Activated gamma-delta T cell (primary cell): ENCODE measurements around the gene PTPRN2.

Experiments
- DNase-seq: peaks from one replicate; lab custom pipeline; 2025; lab: John Stamatoyannopoulos, UW

PTPRN2 gene

DNA sequence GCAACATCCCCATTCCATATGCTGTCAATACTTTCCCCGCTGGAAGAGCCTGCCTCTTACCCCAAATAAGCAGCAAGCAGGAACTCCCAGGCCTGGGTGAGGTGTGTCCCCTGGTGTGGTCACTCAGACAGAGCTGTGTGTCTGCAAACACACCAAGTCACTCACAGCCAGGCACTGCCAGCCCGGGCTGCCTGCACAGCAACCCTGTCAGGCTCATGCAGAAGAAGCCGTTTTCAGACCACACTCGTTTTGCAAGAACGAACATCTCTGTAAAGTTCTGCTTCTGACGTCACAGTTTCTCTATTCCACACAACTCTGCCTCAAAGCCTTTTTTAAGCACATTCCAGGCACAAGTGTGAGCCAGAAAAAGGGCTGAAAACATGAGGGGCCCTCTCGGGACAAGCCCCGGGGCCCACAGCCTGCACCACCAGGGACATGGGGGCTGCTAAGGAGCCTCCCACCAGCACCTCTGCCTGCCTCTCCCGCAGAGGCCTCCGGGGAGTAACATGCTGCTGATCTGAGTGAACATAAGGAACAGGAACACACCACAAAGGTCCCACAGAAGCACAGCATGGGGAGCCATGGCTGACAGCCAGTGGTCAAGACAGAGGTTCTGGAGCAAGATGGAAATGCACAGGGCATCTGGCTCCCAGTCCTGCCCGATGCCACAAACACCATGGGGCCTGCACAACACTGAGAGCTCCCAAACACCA, 11.4 kb downstream of the PTPRN2 start:
- DNase-seq: no peak

- no peak for DNase-seq
Observed at GRCh38 chr7:158574308-158575036, 13.2 kb downstream of the PTPRN2 start.

DNA sequence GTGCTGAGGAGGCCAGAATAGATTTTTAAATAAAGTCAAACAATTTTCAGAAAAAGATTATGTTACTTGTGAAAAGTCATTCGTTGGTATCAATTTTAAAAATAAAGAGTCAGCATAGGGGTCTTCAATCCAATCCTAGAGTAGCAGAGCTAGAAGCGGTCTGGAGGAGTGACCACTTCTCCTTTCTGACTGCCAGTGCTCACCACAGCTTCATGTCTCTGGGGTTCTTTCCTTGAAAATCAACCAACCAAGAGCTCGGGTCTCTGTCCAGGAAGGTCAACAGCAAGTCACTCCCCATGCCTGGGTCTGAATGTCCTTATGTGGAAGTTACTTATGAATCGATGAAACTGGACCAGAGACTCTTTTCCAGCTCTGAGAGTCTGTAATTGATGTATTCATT, 14.3 kb downstream of the PTPRN2 start:
- DNase-seq: no peak

GRCh38 chr7:158572000-158572828, 15.4 kb downstream of the PTPRN2 start:
- no peak for DNase-seq

DNA sequence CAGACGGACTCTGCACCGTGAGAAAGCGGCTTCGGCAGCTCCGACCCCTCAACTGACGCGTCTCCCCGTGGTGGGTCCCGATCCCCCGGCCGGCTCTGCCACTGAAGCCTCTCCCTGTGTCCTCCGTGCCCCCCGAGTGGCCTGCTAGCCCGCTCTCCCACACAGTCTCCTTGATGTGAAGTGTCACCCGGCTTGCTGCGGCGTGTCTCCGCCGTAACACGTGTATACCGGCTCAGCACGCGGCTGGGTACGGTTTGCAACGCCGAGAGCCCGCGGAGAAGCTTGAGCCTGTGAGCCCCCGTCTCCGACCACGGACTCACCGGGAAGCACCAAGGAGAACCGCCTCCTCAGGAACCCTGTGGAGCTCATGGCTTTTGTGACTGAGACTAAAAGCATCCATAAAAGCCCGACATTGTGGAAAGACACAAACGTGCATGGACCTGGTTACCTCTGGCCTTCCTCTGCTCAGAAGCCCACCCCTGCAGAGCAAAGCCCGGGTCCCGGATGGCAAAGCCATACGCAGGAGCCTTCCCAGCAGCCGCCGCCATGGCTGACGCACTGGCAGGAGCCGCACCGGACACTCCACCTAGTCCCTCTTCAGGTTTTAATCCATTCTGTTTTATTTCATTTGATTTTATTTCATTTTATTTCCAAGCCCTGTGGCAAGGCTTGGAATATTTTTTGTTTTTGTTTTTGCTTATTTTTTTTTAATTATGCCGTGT, 17.0 kb downstream of the PTPRN2 start:
- no peak for DNase-seq

DNA sequence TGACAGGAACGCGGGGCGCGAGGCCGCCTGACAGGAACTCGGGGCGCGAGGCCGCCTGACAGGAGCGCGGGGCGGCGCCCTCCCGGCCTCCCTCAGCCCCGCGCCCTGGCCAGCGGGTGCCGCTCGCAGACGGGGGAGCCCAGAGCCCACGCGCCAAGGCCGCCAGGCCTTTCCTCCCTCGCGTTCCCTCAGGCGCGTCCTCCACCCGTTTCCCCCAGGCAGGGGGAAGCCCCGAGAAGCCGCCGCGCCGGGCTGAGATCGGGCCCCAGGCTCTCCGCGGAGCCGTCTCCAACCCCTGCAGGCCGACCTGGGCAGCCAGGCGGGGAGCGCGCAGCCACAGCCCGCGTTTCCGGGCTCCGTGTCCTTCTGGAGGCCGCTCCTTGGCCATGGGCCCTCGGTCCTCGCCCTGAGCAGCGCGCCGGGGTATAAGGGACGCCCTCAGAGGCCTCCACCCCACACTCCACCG, 17.7 kb downstream of the PTPRN2 start:
- DNase-seq: no peak

DNA sequence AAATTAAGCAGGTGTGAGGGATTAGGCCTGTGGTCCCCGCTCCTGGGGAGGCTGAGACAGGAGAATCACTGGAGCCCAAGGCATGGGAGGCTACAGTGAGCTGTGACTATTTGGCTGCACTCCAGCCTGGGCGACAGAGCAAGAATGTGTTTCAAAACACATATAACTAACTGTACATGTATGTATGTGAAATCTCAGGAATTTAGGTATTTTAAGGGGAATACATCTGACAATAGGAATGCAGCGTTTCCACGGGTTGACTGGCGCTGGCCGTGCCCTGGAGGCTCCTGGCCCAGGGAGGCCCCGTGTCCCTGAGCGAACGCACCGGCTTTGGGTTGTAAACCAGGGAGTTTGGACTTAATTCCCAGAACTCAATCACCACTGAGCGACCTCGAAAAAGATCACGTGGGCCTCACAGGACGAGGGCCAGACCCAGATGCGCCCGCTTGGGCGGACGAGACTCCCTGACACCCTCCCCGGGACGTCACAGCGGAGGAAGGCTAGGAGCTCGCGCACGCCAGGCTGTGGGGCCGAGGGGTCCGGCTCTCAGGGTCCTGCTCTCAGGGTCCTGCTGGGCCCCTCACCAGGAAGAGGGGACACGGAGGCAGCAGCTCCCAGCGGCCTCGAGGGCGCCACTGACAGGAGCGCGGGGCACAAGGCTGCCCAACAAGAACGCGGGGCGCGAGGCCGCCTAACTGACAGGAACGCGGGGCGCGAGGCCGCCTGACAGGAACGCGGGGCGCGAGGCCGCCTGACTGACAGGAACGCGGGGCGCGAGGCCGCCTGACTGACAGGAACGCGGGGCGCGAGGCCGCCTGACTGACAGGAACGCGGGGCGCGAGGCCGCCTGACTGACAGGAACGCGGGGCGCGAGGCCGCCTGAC, 18.4 kb downstream of the PTPRN2 start:
- DNase-seq: no peak

GRCh38 chr7:158567153-158567603, 20.4 kb downstream of the PTPRN2 start:
- no peak for DNase-seq

DNA sequence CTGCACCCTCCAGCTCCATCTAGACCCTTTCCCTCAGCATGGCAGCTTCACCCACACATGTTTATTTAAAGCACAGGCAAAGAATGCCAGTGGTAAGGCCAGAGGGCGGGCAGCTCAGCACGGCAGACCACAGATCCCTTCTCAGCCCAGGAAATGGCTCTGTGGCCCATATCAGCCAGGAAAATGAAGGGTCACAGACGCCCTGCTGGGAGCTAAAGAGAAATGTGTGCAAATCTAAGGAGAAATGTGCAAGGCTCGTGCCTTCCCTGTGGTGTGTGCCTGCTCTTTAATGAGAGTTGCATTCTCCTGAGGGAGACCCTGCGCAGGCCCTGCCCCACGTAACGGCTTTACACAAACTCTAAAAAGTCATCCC, 23.0 kb downstream of the PTPRN2 start:
- no peak for DNase-seq

DNA sequence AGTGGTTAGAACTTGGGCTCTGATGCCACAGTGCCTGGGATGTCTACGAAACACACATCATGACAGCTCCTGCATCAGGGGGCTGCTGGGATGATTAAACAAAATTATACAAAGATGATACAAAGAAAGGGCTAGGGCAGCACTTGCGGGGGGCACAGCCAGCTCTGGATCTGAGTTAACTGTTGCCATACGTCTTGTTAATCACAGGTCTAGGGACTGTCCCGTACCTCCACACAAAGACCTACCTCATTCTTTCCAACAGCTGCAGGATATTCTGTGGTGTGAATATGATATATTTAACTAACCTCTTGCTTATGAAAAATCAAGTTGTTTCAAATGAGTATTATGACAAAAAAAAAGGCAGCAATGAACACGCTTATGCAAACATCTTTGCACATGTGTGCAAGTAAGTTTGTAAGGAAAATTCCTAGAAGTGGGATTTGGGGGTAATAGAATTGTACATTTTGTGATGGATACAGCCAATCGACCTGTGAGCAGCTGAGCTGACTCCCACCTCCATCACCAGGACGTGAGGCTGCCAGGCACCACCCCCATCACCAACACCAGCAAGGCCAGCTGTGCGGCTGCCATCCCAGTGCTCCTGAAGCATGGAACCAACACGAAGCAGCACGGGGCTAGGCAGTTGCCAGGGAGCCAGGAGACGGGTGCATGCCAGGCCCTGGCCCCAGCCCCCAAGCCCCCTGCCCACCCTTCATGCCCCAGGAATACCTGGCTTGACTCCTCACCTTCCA, 23.5 kb downstream of the PTPRN2 start:
- DNase-seq: no peak

DNA sequence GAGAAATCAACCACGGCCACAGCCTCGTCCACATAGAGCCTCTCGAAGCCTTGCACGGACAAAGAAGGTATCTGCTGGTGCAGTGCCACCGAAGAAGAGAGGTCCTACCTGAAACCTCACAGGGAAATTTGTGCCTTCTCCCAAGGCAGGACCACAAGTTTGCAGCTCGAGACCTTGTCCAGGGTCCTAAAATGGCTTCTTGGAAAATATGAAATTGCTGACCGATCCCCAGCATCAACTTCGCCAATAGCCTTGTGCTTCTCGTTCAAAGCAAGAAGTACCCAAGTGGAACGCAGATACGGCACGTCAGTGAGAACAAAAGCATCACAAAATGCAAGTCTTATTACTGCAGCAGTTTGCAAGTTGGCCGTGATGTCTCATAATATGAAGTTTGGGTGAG, 24.6 kb downstream of the PTPRN2 start:
- DNase-seq: no peak

GRCh38 chr7:158562517-158562916, 25.1 kb downstream of the PTPRN2 start:
- DNase-seq: no peak

DNA sequence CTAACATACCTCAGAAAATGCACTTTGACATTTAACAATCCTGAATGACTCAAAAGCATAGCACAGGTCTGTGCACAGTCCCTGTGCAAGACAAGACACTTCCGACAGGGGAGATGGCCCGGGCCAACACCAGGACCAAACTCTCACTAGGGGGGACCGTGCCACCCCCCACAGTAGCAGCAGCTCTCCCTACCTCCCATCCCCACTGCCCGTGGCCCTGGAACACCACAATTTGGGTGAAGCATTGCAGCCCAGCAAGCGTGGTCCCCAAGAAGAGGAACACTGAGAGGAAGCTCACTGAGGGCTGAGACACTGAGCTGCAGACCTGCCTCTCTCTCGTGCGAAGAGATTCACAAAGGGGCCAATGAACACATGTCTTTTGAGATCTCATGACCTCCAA, 26.0 kb downstream of the PTPRN2 start:
- DNase-seq: no peak

DNA sequence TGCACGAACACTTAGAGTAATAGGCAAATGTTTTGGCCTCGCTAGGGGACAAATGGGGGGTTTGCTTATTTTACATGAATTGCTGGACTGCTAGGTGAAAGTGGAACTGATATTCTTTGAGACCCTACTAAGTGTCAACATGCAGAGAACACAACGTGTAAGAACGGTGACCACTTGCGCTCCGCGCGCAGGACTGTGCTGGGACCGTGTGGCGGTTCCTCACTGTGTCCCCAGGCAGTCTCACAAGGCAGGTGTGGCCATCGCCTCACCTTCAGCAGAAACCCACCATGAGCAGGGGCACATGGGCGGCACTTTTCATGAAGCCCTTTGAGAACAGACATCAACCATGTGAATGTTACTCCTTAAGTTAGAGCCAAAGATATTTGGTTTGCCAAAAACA, 27.2 kb downstream of the PTPRN2 start:
- DNase-seq: no peak

GRCh38 chr7:158559356-158559755, 28.3 kb downstream of the PTPRN2 start:
- no peak for DNase-seq

DNA sequence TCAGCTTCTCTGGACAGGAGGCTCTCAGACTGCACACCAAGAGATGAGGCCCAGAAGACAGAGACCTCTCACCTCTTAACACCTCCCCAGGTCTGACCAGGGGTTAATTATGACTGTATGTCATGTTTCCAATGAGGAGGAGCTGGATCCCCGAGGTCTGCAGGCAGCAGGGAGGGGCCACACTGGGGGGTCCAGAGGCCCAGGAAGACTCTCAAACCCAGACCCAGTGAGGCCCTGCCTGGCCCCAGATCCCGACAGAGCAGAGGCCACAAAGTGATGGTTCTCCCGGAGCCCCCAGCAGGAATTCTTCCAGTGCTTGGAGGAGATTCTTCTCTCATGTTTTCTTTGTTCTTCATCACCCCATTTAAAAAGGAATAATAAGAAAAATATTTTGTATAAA, 28.8 kb downstream of the PTPRN2 start:
- DNase-seq: no peak

DNA sequence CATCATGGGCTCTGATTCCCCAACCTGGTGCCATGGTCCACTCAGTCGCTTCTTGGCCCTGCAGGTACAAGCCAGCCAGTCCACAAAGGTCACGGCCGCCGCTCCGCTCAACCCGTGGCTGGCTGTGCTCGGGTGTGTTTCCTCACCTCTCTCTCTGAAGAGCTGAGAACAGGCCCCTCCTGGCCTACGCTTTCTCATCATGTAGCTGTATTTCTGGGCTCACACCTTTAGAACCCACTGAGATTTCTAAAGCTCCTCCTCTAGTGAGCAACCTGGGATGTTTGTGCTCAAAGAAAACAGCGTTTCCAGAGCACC, 30.2 kb downstream of the PTPRN2 start:
- DNase-seq: no peak

- no peak for DNase-seq
Observed at GRCh38 chr7:158556721-158557440, 30.7 kb downstream of the PTPRN2 start.

- no peak for DNase-seq
Observed at GRCh38 chr7:158555034-158555520, 32.5 kb downstream of the PTPRN2 start.
